Peyer's patch (tissue), 4 donors: ENCODE data around the gene PIP5K1B. TPM values are rescaled to one million over a fixed set of nuclear protein-coding genes. Genes with fewer than 3 reads are reported as not detected.

Experiments used
- DNase-seq, 3 donors: peaks; one replicate each; pipeline ENCODE4 v3.0.0-alpha.2; 2017 to 2019
- H3K27ac ChIP-seq, 4 donors: fragments of 200-600 bp; sonication (generic); one replicate each; pipeline ENCODE4 v1.5.1; 2016 to 2019
- H3K27me3 ChIP-seq, 2 donors: fragments of 200-600 bp; sonication (generic); one replicate each; pipeline ENCODE4 v1.5.1; 2019
- H3K36me3 ChIP-seq, 3 donors: fragments of 200-600 bp; sonication (generic); one replicate each; pipeline ENCODE4 v1.5.1; 2016 to 2019
- H3K4me1 ChIP-seq, 4 donors: fragments of 200-600 bp; sonication (generic); one replicate each; pipeline ENCODE4 v1.5.1; 2016 to 2019
- H3K4me3 ChIP-seq, 4 donors: fragments of 200-600 bp; sonication (generic); 1 replicate in 3 of 4; 2 replicates in 1 of 4; pipeline ENCODE4 v1.5.1; 2016 to 2019; ENCODE audit warnings: mild to moderate bottlenecking in 1 of 4
- H3K9me3 ChIP-seq, 4 donors: fragments of 200-600 bp; sonication (generic); one replicate each; pipeline ENCODE4 v1.5.1; 2016 to 2019; ENCODE audit warnings: mild to moderate bottlenecking in 1 of 4
- CTCF ChIP-seq, 6 experiments: fragments of 450-650 bp in 4 of 6; fragments of 200-600 bp in 2 of 6; sonication (generic) in 1 of 6; IDR thresholded peaks; one replicate each; pipeline ENCODE4 v1.5.1; 2017 to 2019; ENCODE audit warnings: antibody characterized with exemption in 6 of 6, mild to moderate bottlenecking in 3 of 6, moderate library complexity in 1 of 6
- POLR2A ChIP-seq, 2 donors: fragments of 450-650 bp; IDR thresholded peaks; one replicate each; pipeline ENCODE4 v1.5.1; 2017; ENCODE audit warnings: antibody characterized with exemption in 2 of 2, mild to moderate bottlenecking in 2 of 2, moderate library complexity in 2 of 2
- total RNA-seq, 4 donors: library from RNA; depleted of rRNA; stranded (reverse); fragments of >200 nt; gene quantifications; one replicate each; pipeline ENCODE4 v1.1.0, GENCODE V29; 2016

PIP5K1B gene
- total RNA-seq, 4 donors from 2014 or later = 15.7 to 60.1 (median 54.4) TPM

- Histone ChIP-seq H3K4me3 (peak overlapping the region; percentile 62 to 71 (median 68)), H3K27me3 (no peaks in the 10 kb centered on the region), H3K4me1 (peaks cover 0 to 57% (median 8%) of the 10 kb centered on the region in 4 donors), H3K27ac (peak overlapping the region; percentile 89 to 92 (median 91)), H3K9me3 (no peaks in the 10 kb centered on the region), H3K36me3 (no peaks in the 10 kb centered on the region)
- no peak for DNase-seq
- TF ChIP-seq CTCF (IDR thresholded peaks at IDR 0.05) (no peak), POLR2A (IDR thresholded peaks at IDR 0.05) (no peak)
Observed at GRCh38 chr9:68780720-68781119, 75.7 kb downstream of the PIP5K1B start.

GRCh38 chr9:68781928-68782327 lies 76.9 kb downstream of the PIP5K1B start:
- Histone ChIP-seq H3K9me3 (no peaks in the 10 kb centered on the region), H3K4me1 (peaks cover 0 to 57% (median 8%) of the 10 kb centered on the region in 4 donors), H3K36me3 (no peaks in the 10 kb centered on the region), H3K4me3 (peak overlapping the region in 1 of 4 donors; percentile 7), H3K27ac (no peak overlapping the region), H3K27me3 (no peaks in the 10 kb centered on the region)
- no peak for DNase-seq
- no peak for TF ChIP-seq CTCF (IDR thresholded peaks at IDR 0.05)
- no peak for TF ChIP-seq POLR2A (IDR thresholded peaks at IDR 0.05)

- no peak overlapping the region for H3K4me3 ChIP-seq
- peaks cover 0 to 57% (median 8%) of the 10 kb centered on the region in 4 donors for H3K4me1 ChIP-seq
- no peaks in the 10 kb centered on the region for H3K27me3 ChIP-seq
- no peak overlapping the region for H3K27ac ChIP-seq
- no peaks in the 10 kb centered on the region for H3K36me3 ChIP-seq
- TF ChIP-seq CTCF (IDR thresholded peaks at IDR 0.05) (no peak), POLR2A (IDR thresholded peaks at IDR 0.05) (no peak)
- H3K9me3 ChIP-seq = no peaks in the 10 kb centered on the region
- no peak for DNase-seq
Observed at GRCh38 chr9:68782546-68782945, 77.5 kb downstream of the PIP5K1B start.

DNA sequence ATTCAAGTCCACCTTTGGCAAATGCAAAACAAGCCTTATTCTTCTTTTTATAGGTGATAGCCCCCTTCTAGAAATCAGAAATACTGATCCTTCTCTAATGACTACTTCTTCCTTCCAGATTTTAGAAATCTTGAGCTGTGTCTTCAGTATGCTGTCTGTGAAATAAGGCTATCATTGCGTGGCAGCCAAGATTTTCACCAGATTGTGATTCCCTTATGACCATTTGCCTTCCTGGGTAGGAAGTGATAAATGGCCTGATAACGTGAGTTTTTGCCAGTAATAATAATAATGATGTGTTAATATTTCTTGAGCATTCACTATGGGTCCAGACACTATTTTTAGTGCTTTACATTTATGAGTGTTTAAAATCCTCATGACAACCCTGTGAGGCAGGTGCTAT lies 80.9 kb downstream of the PIP5K1B start:
- Histone ChIP-seq H3K36me3 (no peaks in the 10 kb centered on the region), H3K9me3 (no peaks in the 10 kb centered on the region), H3K27me3 (no peaks in the 10 kb centered on the region), H3K27ac (no peak overlapping the region), H3K4me1 (peaks cover 0 to 46% (median 8%) of the 10 kb centered on the region in 4 donors), H3K4me3 (no peak overlapping the region)
- TF ChIP-seq CTCF (IDR thresholded peaks at IDR 0.05) (no peak), POLR2A (IDR thresholded peaks at IDR 0.05) (no peak)
- DNase-seq = no peak

DNA sequence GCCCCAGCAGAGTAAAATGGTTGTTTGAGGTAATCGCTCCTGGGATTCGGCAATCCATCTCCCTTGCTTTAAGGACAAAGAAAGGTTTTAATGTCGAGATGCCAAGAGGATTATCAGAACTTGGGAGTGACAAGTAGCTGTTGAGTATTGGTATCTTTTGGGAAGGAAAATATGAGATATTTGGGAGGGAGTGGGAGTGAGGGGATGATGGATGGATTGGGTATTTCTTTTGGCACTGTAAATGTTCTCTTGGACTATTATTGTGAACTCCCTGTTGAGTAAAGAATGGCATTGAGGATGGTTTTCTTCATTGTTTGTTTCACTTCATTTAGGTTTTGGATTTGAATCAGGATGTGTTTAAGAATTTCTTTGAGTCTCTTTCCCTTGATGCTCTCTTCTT lies 86.1 kb downstream of the PIP5K1B start:
- Histone ChIP-seq H3K9me3 (no peaks in the 10 kb centered on the region), H3K27me3 (no peaks in the 10 kb centered on the region), H3K36me3 (no peaks in the 10 kb centered on the region), H3K4me1 (no peaks in the 10 kb centered on the region), H3K27ac (no peak overlapping the region), H3K4me3 (no peak overlapping the region)
- DNase-seq = no peak
- TF ChIP-seq POLR2A (IDR thresholded peaks at IDR 0.05) (no peak), CTCF (IDR thresholded peaks at IDR 0.05) (no peak)
